IMR-90 (cell line): Measurements from ENCODE around the gene TMEM231. TPM values are rescaled to one million over a fixed set of nuclear protein-coding genes. Genes with fewer than 3 reads are reported as not detected.
A peak's percentile ranks its signal among the peaks of the same experiment; 100 is the strongest.
"Not testable (repeated sequence)": the region's sequence is repeated elsewhere in the genome, so short reads cannot be mapped to it uniquely, and the experiment has no call there.

ENCODE experiments used
- ATAC-seq: fragments of 200-7000 bp; cut with Tn5 transposase; 2 replicates; pipeline ENCODE4 v1.9.1; 2020; ENCODE audit warnings: low read depth, mild to moderate bottlenecking, moderate library complexity
- BruUV-seq: library from RNA; stranded (reverse); fragments of 400-500 nt; replicated peaks from 2 replicates; lab custom pipeline; 2021; lab: Mats Ljungman, UMichigan
- CTCF ChIA-PET: fragments of 300-600 bp; formaldehyde crosslinking; extraction: SDS; loops from one replicate; lab custom pipeline; 2021; ENCODE audit warnings: antibody characterized with exemption; lab: Yijun Ruan, JAX
- POLR2A ChIA-PET: fragments of 300-600 bp; sonication (Branson Sonifier 250); formaldehyde crosslinking; loops from one replicate; lab custom pipeline; 2022; ENCODE audit warnings: antibody characterized with exemption; ENCODE audit not compliant: unreplicated experiment; lab: Charles Lee
- DNase-seq: peaks from one replicate; pipeline ENCODE4 v3.0.0; 2013
- H2AFZ ChIP-seq: replicated peaks from 2 replicates; pipeline ENCODE3; 2013; ENCODE audit warnings: low read length, mild to moderate bottlenecking; ENCODE audit not compliant: poor library complexity
- H2AK5ac ChIP-seq: 2 replicates; pipeline ENCODE4 v1.6.1; 2013; ENCODE audit warnings: low read depth, low read length, inconsistent platforms
- H2AK9ac ChIP-seq: replicated peaks from 2 replicates; pipeline ENCODE3; 2013; ENCODE audit warnings: mild to moderate bottlenecking, low read depth, low read length, moderate library complexity; ENCODE audit not compliant: poor library complexity
- H2BK120ac ChIP-seq: 2 replicates; pipeline ENCODE4 v1.6.1; 2013; ENCODE audit warnings: low read depth, low read length, inconsistent platforms
- H2BK15ac ChIP-seq: 3 replicates; pipeline ENCODE4 v1.6.1; 2013; ENCODE audit warnings: low read depth, low read length, inconsistent platforms
- H2BK20ac ChIP-seq: 2 replicates; pipeline ENCODE4 v1.6.1; 2013; ENCODE audit warnings: low read depth, mild to moderate bottlenecking, inconsistent platforms, low read length, moderate library complexity
- H2BK5ac ChIP-seq: 2 replicates; pipeline ENCODE4 v1.6.1; 2013; ENCODE audit warnings: mild to moderate bottlenecking, low read depth, low read length, inconsistent platforms; ENCODE audit not compliant: poor library complexity, severe bottlenecking
- H3K14ac ChIP-seq: replicated peaks from 2 replicates; pipeline ENCODE4 v1.6.1; 2013; ENCODE audit warnings: low read depth, low read length, inconsistent platforms
- H3K18ac ChIP-seq: 2 replicates; pipeline ENCODE4 v1.6.1; 2013; ENCODE audit warnings: low read depth, low read length, control low read depth
- H3K23ac ChIP-seq: 2 replicates; pipeline ENCODE4 v1.6.1; 2013; ENCODE audit warnings: low read depth, low read length, inconsistent platforms
- H3K27ac ChIP-seq: 2 replicates; pipeline ENCODE4 v1.5.1; 2013; ENCODE audit warnings: mild to moderate bottlenecking, control low read depth, low read length; ENCODE audit not compliant: insufficient read depth
- H3K27me3 ChIP-seq: 2 replicates; pipeline ENCODE4 v1.6.1; 2013; ENCODE audit warnings: low read length; ENCODE audit not compliant: control insufficient read depth, insufficient read depth
- H3K36me3 ChIP-seq: 2 replicates; pipeline ENCODE4 v1.6.1; 2013; ENCODE audit warnings: low read length, mixed read lengths; ENCODE audit not compliant: control insufficient read depth, insufficient read depth
- H3K4ac ChIP-seq: 2 replicates; pipeline ENCODE4 v1.6.1; 2013; ENCODE audit warnings: low read depth, low read length, inconsistent platforms
- H3K4me1 ChIP-seq: 2 replicates; pipeline ENCODE4 v1.6.1; 2013; ENCODE audit warnings: low read length, mixed read lengths; ENCODE audit not compliant: control insufficient read depth, insufficient read depth
- H3K4me2 ChIP-seq: 2 replicates; pipeline ENCODE4 v1.6.1; 2013; ENCODE audit warnings: low read depth, mild to moderate bottlenecking, control low read depth, low read length, moderate library complexity
- H3K4me3 ChIP-seq: 2 replicates; pipeline ENCODE4 v1.5.1; 2013; ENCODE audit warnings: low read depth, mild to moderate bottlenecking, control low read depth, low read length, moderate library complexity; ENCODE audit not compliant: insufficient read depth
- H3K56ac ChIP-seq: 2 replicates; pipeline ENCODE4 v1.6.1; 2013; ENCODE audit warnings: low read length, inconsistent platforms; ENCODE audit not compliant: insufficient read depth; ENCODE audit errors: extremely low read depth
- H3K79me1 ChIP-seq, 2 experiments: 2 replicates each; pipeline ENCODE4 v1.6.1; 2013; ENCODE audit warnings: low read length in 2 of 2, inconsistent platforms in 1 of 2, low read depth in 1 of 2
- H3K9ac ChIP-seq: 2 replicates; pipeline ENCODE4 v1.6.1; 2013; ENCODE audit warnings: low read depth, low read length, control low read depth
- H3K9me1 ChIP-seq: 2 replicates; pipeline ENCODE4 v1.6.1; 2013; ENCODE audit warnings: low read length, inconsistent platforms; ENCODE audit not compliant: insufficient read depth
- H3K9me3 ChIP-seq: 2 replicates; pipeline ENCODE4 v1.6.1; 2013; ENCODE audit warnings: low read length; ENCODE audit not compliant: control insufficient read depth, insufficient read depth
- H4K20me1 ChIP-seq: 2 replicates; pipeline ENCODE4 v1.6.1; 2013; ENCODE audit warnings: low read length, inconsistent platforms; ENCODE audit not compliant: insufficient read depth
- H4K5ac ChIP-seq: 2 replicates; pipeline ENCODE4 v1.6.1; 2013; ENCODE audit warnings: mild to moderate bottlenecking, low read depth, low read length, control low read depth
- H4K8ac ChIP-seq, 2 experiments: 2 replicates each; pipeline ENCODE4 v1.6.1; 2013; ENCODE audit warnings: low read depth in 2 of 2, low read length in 2 of 2, control low read depth in 1 of 2, inconsistent platforms in 1 of 2
- H4K91ac ChIP-seq: 2 replicates; pipeline ENCODE4 v1.6.1; 2013; ENCODE audit warnings: low read depth, low read length, inconsistent platforms; ENCODE audit not compliant: insufficient read depth
- WGBS, 2 experiments: methylation state at CpG; one replicate each; pipeline versions ENCODE4 v1.1.5 to v1.1.7; 2013; ENCODE audit warnings: missing lambda C conversion rate in 2 of 2; ENCODE audit not compliant: insufficient read length in 1 of 2; ENCODE audit errors: extremely low coverage in 2 of 2; 5-methylcytosine and 5-hydroxymethylcytosine counted together
- dilution Hi-C: fragments of 300-500 bp; cut with HindIII; formaldehyde crosslinking; loops from one replicate; pipeline ENCODE4 v1.14.3; 2018; ENCODE audit warnings: low sequenced_read_pairs; ENCODE audit not compliant: unreplicated experiment
- in situ Hi-C: fragments of 300-500 bp; cut with MboI; formaldehyde crosslinking; loops from 3 replicates; pipeline ENCODE4 v1.14.3; 2019; ENCODE audit warnings: low sequenced_read_pairs, inconsistent platforms, mixed read lengths
- intact Hi-C: fragments of 100-400 bp; cut with micrococcal nuclease; formaldehyde crosslinking; loops from 2 replicates; pipeline ENCODE4 v1.10.0; 2022
- polyA plus RNA-seq, 3 experiments: library from polyadenylated mRNA; depleted of rRNA; stranded (reverse); fragments of >200 nt; gene quantifications; 2 replicates each; pipeline ENCODE4 v1.2.3, GENCODE V29; 2012; ENCODE audit warnings: low replicate concordance in 1 of 3
- total RNA-seq: library from RNA; depleted of rRNA; stranded (reverse); fragments of >200 nt; gene quantifications from 2 replicates; pipeline ENCODE4 v1.2.3, GENCODE V29; 2012

TMEM231 gene
- total and polyA plus RNA-seq, 2 of the 4 experiments (the other 2 are of a cell fraction) = 10.6 to 15.4 TPM

GRCh38 chr16:75516189-75516966, 39.7 kb downstream of the TMEM231 start:
- H3K9me1 ChIP-seq, in situ Hi-C loops, H3K79me1 ChIP-seq, H2BK20ac ChIP-seq, intact Hi-C loops, H4K91ac ChIP-seq, H2BK5ac ChIP-seq, H3K9me3 ChIP-seq, H3K4me1 ChIP-seq, DNase-seq, dilution Hi-C loops, H3K18ac ChIP-seq, H3K27me3 ChIP-seq, H2BK15ac ChIP-seq, H3K27ac ChIP-seq, H4K20me1 ChIP-seq, H3K36me3 ChIP-seq, H4K5ac ChIP-seq, H2AK5ac ChIP-seq, H2BK120ac ChIP-seq, BruUV-seq, H3K56ac ChIP-seq: not testable (repeated sequence)
- WGBS, 2 experiments = 1% methylated on average over 19 of the region's 42 CpGs; no CpG with 5 or more reads in 1 of the 2 experiments
- peak overlapping the region; percentile 78 for H3K23ac ChIP-seq
- H3K9ac ChIP-seq = peak overlapping the region; percentile 51
- H3K14ac ChIP-seq = peak overlapping the region; percentile 16; the same call in 1 of the 2 replicates
- H3K4me3 ChIP-seq = peak overlapping the region; percentile 63
- peak overlapping the region; percentile 19; the same call in 1 of the 2 replicates for H3K4ac ChIP-seq
- H4K8ac ChIP-seq = peak overlapping the region; percentile 8 to 68; a peak in 2 of 4 replicates
- H2AK9ac ChIP-seq = peak overlapping the region; percentile 91
- H2AFZ ChIP-seq = peak overlapping the region; percentile 99
- ChIA-PET CTCF (interaction anchor here (0.6 to 2.1 kb wide), 16 partner anchors 8 to 136 kb away, joined by 3 to 7 read pairs (median 4); no protein-coding TSS in a partner anchor), POLR2A (interaction anchor here (0.6 kb wide), 1 partner anchor 10 kb away, joined by 4 read pairs; no protein-coding TSS in a partner anchor)
- H3K4me2 ChIP-seq = peak overlapping the region; percentile 88
- peak; percentile 40 for ATAC-seq
